HL-60 (cell line): ENCODE results near the gene ACTR3C.

ENCODE experiments used
- DNase-seq, 2 experiments: peaks; one replicate each; pipeline ENCODE4 v3.0.0-alpha.2; 2010 to 2020; ENCODE audit warnings: low read depth in 1 of 2, low spot score in 1 of 2
- H3K27ac ChIP-seq: fragments of 250-450 bp; sonication (Bioruptor Pico); replicated peaks from 2 replicates; pipeline ENCODE4 v1.5.1; 2020; ENCODE audit warnings: mild to moderate bottlenecking, moderate library complexity
- H3K27me3 ChIP-seq: fragments of 250-450 bp; sonication (Bioruptor Pico); 2 replicates; pipeline ENCODE4 v1.5.1; 2021; ENCODE audit warnings: mild to moderate bottlenecking, moderate library complexity; ENCODE audit not compliant: insufficient read depth, poor library complexity, severe bottlenecking
- H3K4me3 ChIP-seq: replicated peaks from 2 replicates; pipeline ENCODE4 v1.5.1; 2011; ENCODE audit warnings: mild to moderate bottlenecking, control low read depth, low read length; ENCODE audit not compliant: insufficient read depth
- CTCF ChIP-seq: IDR thresholded peaks from one replicate; pipeline ENCODE4 v1.5.1; 2011; ENCODE audit warnings: low read length, control low read depth, inconsistent platforms; ENCODE audit not compliant: insufficient read depth
- GABPA ChIP-seq: IDR thresholded peaks from 2 replicates; pipeline ENCODE4 v1.6.1; 2012; ENCODE audit warnings: low read depth
- POLR2AphosphoS5 ChIP-seq: IDR thresholded peaks from 2 replicates; pipeline ENCODE4 v1.6.1; 2012; ENCODE audit warnings: low read depth
- REST ChIP-seq: IDR thresholded peaks from 2 replicates; pipeline ENCODE4 v1.6.1; 2012; ENCODE audit warnings: low read depth; ENCODE audit not compliant: insufficient replicate concordance
- SPI1 ChIP-seq: IDR thresholded peaks from 2 replicates; pipeline ENCODE4 v1.6.1; 2012; ENCODE audit warnings: low read depth, mild to moderate bottlenecking, borderline replicate concordance

Gene ACTR3C

GRCh38 chr7:150325901-150326300 lies 2.6 kb upstream of the ACTR3C start:
- no peak overlapping the region for H3K27ac ChIP-seq
- no peak for DNase-seq
- no peaks in the 10 kb centered on the region for H3K27me3 ChIP-seq
- TF ChIP-seq POLR2AphosphoS5: no peak
- TF ChIP-seq GABPA: no peak
- no peak for TF ChIP-seq CTCF
- TF ChIP-seq REST: no peak
- no peak for TF ChIP-seq SPI1
- no peak overlapping the region for H3K4me3 ChIP-seq

- TF ChIP-seq POLR2AphosphoS5 (peak; percentile 44; the same call in 1 of the 2 replicates), REST (no peak), CTCF (no peak), GABPA (no peak), SPI1 (peak; percentile 79)
- no peak overlapping the region for H3K4me3 ChIP-seq
- peak; percentile 37 to 90 for DNase-seq
- H3K27ac ChIP-seq: peak overlapping the region; percentile 55
- no peaks in the 10 kb centered on the region for H3K27me3 ChIP-seq
Measured at GRCh38 chr7:150325110-150325611, 1.8 kb upstream of the ACTR3C start.

- TF ChIP-seq POLR2AphosphoS5: no peak
- no peak for TF ChIP-seq SPI1
- no peak for TF ChIP-seq CTCF
- no peak for TF ChIP-seq REST
- no peak for TF ChIP-seq GABPA
- H3K4me3 ChIP-seq: no peak overlapping the region
- no peaks in the 10 kb centered on the region for H3K27me3 ChIP-seq
- H3K27ac ChIP-seq: peak overlapping the region; percentile 55
- no peak for DNase-seq
Measured at GRCh38 chr7:150324373-150324961, 1.1 kb upstream of the ACTR3C start.
